ENCODE data around the gene NTF4. TPM values are rescaled to one million over a fixed set of nuclear protein-coding genes. Genes with fewer than 3 reads are reported as not detected.

NTF4 gene
- total and polyA plus RNA-seq, 2 of the 8 experiments (the other 6 are each of a cell fraction or from before 2014, with no cell fraction given) = 3.1 to 6.5 TPM

DNA sequence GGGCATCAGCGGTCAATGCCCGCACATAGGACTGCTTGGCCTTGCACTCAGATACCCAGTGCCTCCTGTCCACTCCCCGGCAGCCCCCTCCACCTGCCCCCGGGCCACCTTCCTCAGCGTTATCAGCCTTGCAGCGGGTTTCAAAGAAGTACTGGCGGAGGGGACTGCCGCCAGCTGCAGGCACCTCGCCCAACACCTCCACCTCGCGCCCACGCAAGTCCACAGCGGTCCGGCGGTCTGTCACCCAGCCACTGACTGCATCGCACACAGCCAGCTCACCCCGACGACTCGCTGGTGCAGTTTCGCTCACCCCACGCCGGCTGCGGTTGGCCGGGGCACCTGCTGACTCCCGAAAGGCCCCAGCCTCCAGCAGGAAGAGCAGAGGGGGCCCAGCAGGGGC, 3.2 kb downstream of the NTF4 start:
- H3K27me3 ChIP-seq (replicated peaks in 1 of 4; ENCODE audit: control insufficient read depth in 3 of 4, extremely low read depth in 1 of 4, insufficient read depth in 3 of 4, low read length in 3 of 4) = peaks cover 10 to 44% (median 40%) of the 10 kb centered on the region in 4 experiments
- POLR2A ChIA-PET (ENCODE audit: partially characterized antibody) = interaction anchor here (1.2 to 1.5 kb wide), 2 partner anchors 42 to 97 kb away, joined by 3 read pairs; no protein-coding TSS in a partner anchor
- H3K9me3 ChIP-seq (ENCODE audit: insufficient read depth in 2 of 2, low read depth in 1 of 2, low read length in 1 of 2) = no peaks in the 10 kb centered on the region
- 83% methylated on average over 18 of the region's 25 CpGs; no CpG with 5 or more reads in 1 of the 2 experiments for WGBS, 2 experiments (ENCODE audit: extremely low coverage in 1 of 2, insufficient coverage in 1 of 2, insufficient read length in 1 of 2, insufficient replicate concordance in 2 of 2, low coverage in 1 of 2, low lambda C conversion rate in 2 of 2, missing lambda C conversion rate in 1 of 2)
- no peak overlapping the region; the same call in 1 of the 2 replicates for H4K8ac ChIP-seq (ENCODE audit: extremely low read depth, insufficient read depth, low read length)
- no peak overlapping the region for H2BK120ac ChIP-seq (replicated peaks; ENCODE audit: low read depth, low read length)
- no peak overlapping the region for H4K91ac ChIP-seq (replicated peaks; ENCODE audit: insufficient read length, low read length)
- no peak overlapping the region for H3K14ac ChIP-seq (ENCODE audit: insufficient read length)
- no peak for DNase-seq (ENCODE audit: low read depth in 1 of 2, low spot score in 2 of 2)
- no peak overlapping the region for H3K4ac ChIP-seq (replicated peaks; ENCODE audit: insufficient read length, low read depth, low read length)
- H3K36me3 ChIP-seq (ENCODE audit: control insufficient read depth in 2 of 4, insufficient read depth in 4 of 4, low read length in 3 of 4) = no peaks in the 10 kb centered on the region
- no peak overlapping the region for H2BK5ac ChIP-seq (ENCODE audit: low read depth, low read length)
- H2BK15ac ChIP-seq (ENCODE audit: low read length) = no peak overlapping the region
- no peak overlapping the region for H3K4me2 ChIP-seq (ENCODE audit: insufficient read depth in 1 of 2, low read depth in 2 of 2, low read length in 2 of 2)
- no peak for FAIRE-seq
- H4K20me1 ChIP-seq (replicated peaks in 1 of 2; ENCODE audit: control insufficient read depth in 1 of 2, insufficient read depth in 2 of 2, low read length in 2 of 2) = peaks cover 0 to 2% of the 10 kb centered on the region in 2 experiments
- no peaks in the 10 kb centered on the region for H3K79me2 ChIP-seq (ENCODE audit: control insufficient read depth in 1 of 2, insufficient read depth in 2 of 2, low read length in 2 of 2)
- peaks cover 0 to 32% (median 26%) of the 10 kb centered on the region in 4 experiments; a peak in 6 of 7 replicates for H3K4me1 ChIP-seq (replicated peaks in 1 of 4; ENCODE audit: control insufficient read depth in 3 of 4, insufficient read depth in 4 of 4, low read length in 3 of 4)
- no peak overlapping the region for H2BK12ac ChIP-seq (ENCODE audit: low read depth, low read length)
- no peak overlapping the region for H3K56ac ChIP-seq (replicated peaks; ENCODE audit: insufficient read length, low read depth, low read length)
- H4K5ac ChIP-seq (ENCODE audit: insufficient read length, low read depth, low read length) = no peak overlapping the region
- no peak overlapping the region for H3K27ac ChIP-seq (ENCODE audit: low read depth, low read length)
- no peak overlapping the region for H3K18ac ChIP-seq (ENCODE audit: extremely low read depth, low read length)
- H2AFZ ChIP-seq (ENCODE audit: low read length) = no peak overlapping the region
- CTCF ChIA-PET (ENCODE audit: partially characterized antibody) = interaction anchor here (1.1 to 3.5 kb wide), 4 partner anchors 8 to 63 kb away, joined by 3 to 25 read pairs (median 6); no protein-coding TSS in a partner anchor
- no peak overlapping the region for H3K4me3 ChIP-seq (ENCODE audit: extremely low read depth in 1 of 4, insufficient read depth in 2 of 4, low read depth in 3 of 4, low read length in 4 of 4)
- peaks cover 12% of the 10 kb centered on the region for H3K23me2 ChIP-seq (ENCODE audit: low read depth, low read length)
- H2BK20ac ChIP-seq (ENCODE audit: low read length) = no peak overlapping the region
- H2AK5ac ChIP-seq (ENCODE audit: low read depth, low read length) = no peak overlapping the region
- no peak overlapping the region for H3K23ac ChIP-seq (ENCODE audit: insufficient read length)
- no peaks in the 10 kb centered on the region for H3K79me1 ChIP-seq (ENCODE audit: low read depth, low read length)
- H3K9ac ChIP-seq (replicated peaks in 1 of 4; ENCODE audit: extremely low read depth in 1 of 4, low read depth in 3 of 4, low read length in 3 of 4) = no peak overlapping the region
- TF ChIP-seq CREB1 (IDR thresholded peaks at IDR 0.05) (no peak), KDM4A (IDR thresholded peaks at IDR 0.05; ENCODE audit: low read depth, low read length, severe bottlenecking) (no peak), ASH2L (IDR thresholded peaks at IDR 0.05; ENCODE audit: low read length) (no peak), CHD1 (IDR thresholded peaks at IDR 0.05; ENCODE audit: low read depth, low read length) (no peak), TAF7 (optimal IDR thresholded peaks at IDR 0.05; ENCODE audit: borderline replicate concordance, low read depth, low read length) (no peak), JUND (IDR thresholded peaks at IDR 0.05; ENCODE audit: low read length) (no peak), SIN3A (conservative IDR thresholded peaks at IDR 0.05 in 1 of 2, IDR thresholded peaks at IDR 0.05 in 1 of 2; ENCODE audit: low read depth in 1 of 2, low read length in 2 of 2) (no peak), KDM1A (IDR thresholded peaks at IDR 0.05; ENCODE audit: borderline replicate concordance, low read length) (no peak), TBP (IDR thresholded peaks at IDR 0.05; ENCODE audit: low read depth, low read length) (no peak), CBX5 (IDR thresholded peaks at IDR 0.05; ENCODE audit: low read depth, low read length) (no peak), SIRT6 (IDR thresholded peaks at IDR 0.05; ENCODE audit: low read length) (no peak), JUN (IDR thresholded peaks at IDR 0.05; ENCODE audit: low read depth, low read length) (no peak)
- TF ChIP-seq, protein P1, sequence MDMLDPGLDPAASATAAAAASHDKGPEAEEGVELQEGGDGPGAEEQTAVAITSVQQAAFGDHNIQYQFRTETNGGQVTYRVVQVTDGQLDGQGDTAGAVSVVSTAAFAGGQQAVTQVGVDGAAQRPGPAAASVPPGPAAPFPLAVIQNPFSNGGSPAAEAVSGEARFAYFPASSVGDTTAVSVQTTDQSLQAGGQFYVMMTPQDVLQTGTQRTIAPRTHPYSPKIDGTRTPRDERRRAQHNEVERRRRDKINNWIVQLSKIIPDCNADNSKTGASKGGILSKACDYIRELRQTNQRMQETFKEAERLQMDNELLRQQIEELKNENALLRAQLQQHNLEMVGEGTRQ (IDR thresholded peaks at IDR 0.05; ENCODE audit: low read length) = no peak

Measured in H1 (cell line).